Fibroblast of lung (primary cell): ENCODE data around the gene G6PC3.

ENCODE experiments used
- CTCF ChIP-seq, 2 donors: IDR thresholded peaks in 1 of 2; conservative IDR thresholded peaks in 1 of 2; 1 replicate in 1 of 2; 2 replicates in 1 of 2; pipeline ENCODE4 v1.5.1; 2011 to 2012; ENCODE audit warnings: low read length in 2 of 2, control low read depth in 1 of 2, inconsistent platforms in 1 of 2, low read depth in 1 of 2, mild to moderate bottlenecking in 1 of 2
- EZH2 ChIP-seq: IDR thresholded peaks from 2 replicates; pipeline ENCODE4 v1.5.1; 2012; ENCODE audit warnings: low read length, control low read depth, mild to moderate bottlenecking; ENCODE audit errors: missing control alignments

GRCh38 chr17:44113868-44114840 lies 43.6 kb downstream of the G6PC3 start:
- TF ChIP-seq CTCF (conservative IDR thresholded peaks at IDR 0.05 in 1 of 2, IDR thresholded peaks at IDR 0.05 in 1 of 2; ENCODE audit: low read depth in 1 of 2, low read length in 2 of 2) (no peak), EZH2 (no peak)
